Neural cell (in vitro differentiated cells): Measurements from ENCODE around the gene CLEC9A. TPM values are rescaled to one million over a fixed set of nuclear protein-coding genes. Genes with fewer than 3 reads are reported as not detected.

Experiments used
- H2AFZ ChIP-seq: fragments of 200-600, 300-800 bp; sonication (generic), shearing (Covaris generic); 2 replicates; pipeline ENCODE4 v1.6.0; 2014; ENCODE audit warnings: low read depth, mild to moderate bottlenecking, antibody characterized with exemption, low read length, moderate library complexity
- H3F3A ChIP-seq: fragments of 200-600 bp; shearing (Covaris generic); 2 replicates; pipeline ENCODE4 v1.6.1; 2016; ENCODE audit warnings: mild to moderate bottlenecking, moderate library complexity, mixed read lengths, antibody characterized with exemption, low read length; ENCODE audit not compliant: insufficient read depth, poor library complexity, severe bottlenecking
- H3K27ac ChIP-seq: fragments of 200-600, 300-800 bp; sonication (generic), shearing (Covaris generic); 2 replicates; pipeline ENCODE4 v1.5.1; 2014; ENCODE audit warnings: mild to moderate bottlenecking, low read length, moderate library complexity
- H3K27me3 ChIP-seq: fragments of 300-800, 200-600 bp; sonication (generic), shearing (Covaris generic); 2 replicates; pipeline ENCODE4 v1.6.0; 2014; ENCODE audit warnings: mild to moderate bottlenecking, low read depth, low read length, moderate library complexity; ENCODE audit not compliant: insufficient read depth
- H3K36me3 ChIP-seq: fragments of 300-800, 200-600 bp; sonication (generic), shearing (Covaris generic); 2 replicates; pipeline ENCODE4 v1.5.1; 2014; ENCODE audit warnings: mild to moderate bottlenecking, antibody characterized with exemption, low read length, moderate library complexity; ENCODE audit not compliant: insufficient read depth
- H3K4me2 ChIP-seq: fragments of 300-800, 200-600 bp; sonication (generic), shearing (Covaris generic); 2 replicates; pipeline ENCODE4 v1.6.0; 2014; ENCODE audit warnings: mild to moderate bottlenecking, low read length
- H3K4me3 ChIP-seq: fragments of 300-800, 200-600 bp; sonication (generic), shearing (Covaris generic); 2 replicates; pipeline ENCODE4 v1.5.1; 2014; ENCODE audit warnings: mild to moderate bottlenecking, low read length, moderate library complexity
- H3K79me2 ChIP-seq: fragments of 200-600 bp; shearing (Covaris generic); replicated peaks from 2 replicates; pipeline ENCODE4 v1.6.0; 2014; ENCODE audit warnings: mild to moderate bottlenecking, low read length, moderate library complexity; ENCODE audit not compliant: insufficient read depth
- H3K9ac ChIP-seq: fragments of 300-800, 200-600 bp; sonication (generic), shearing (Covaris generic); 2 replicates; pipeline ENCODE4 v1.6.1; 2016; ENCODE audit warnings: mild to moderate bottlenecking, low read length, mixed read lengths
- H3K9me2 ChIP-seq: fragments of 200-600 bp; shearing (Covaris generic); 2 replicates; pipeline ENCODE4 v1.6.1; 2016; ENCODE audit warnings: mild to moderate bottlenecking, low read length, mixed read lengths; ENCODE audit not compliant: insufficient read depth
- H3K9me3 ChIP-seq: fragments of 200-600, 300-800 bp; sonication (generic), shearing (Covaris generic); 2 replicates; pipeline ENCODE4 v1.6.1; 2016; ENCODE audit warnings: mild to moderate bottlenecking, mixed run types, low read length, moderate library complexity, mixed read lengths
- H4K20me1 ChIP-seq: fragments of 200-600 bp; shearing (Covaris generic); 2 replicates; pipeline ENCODE4 v1.6.1; 2016; ENCODE audit warnings: mild to moderate bottlenecking, mixed run types; ENCODE audit not compliant: insufficient read depth
- EP300 ChIP-seq: fragments of 450-650 bp; conservative IDR thresholded peaks from 2 replicates; pipeline ENCODE4 v1.6.1; 2014; ENCODE audit warnings: antibody characterized with exemption, mild to moderate bottlenecking, moderate library complexity; ENCODE audit not compliant: poor library complexity, severe bottlenecking
- EZH2 ChIP-seq: fragments of 200-600, 300-800 bp; shearing (Covaris generic), sonication (generic); IDR thresholded peaks from 2 replicates; pipeline ENCODE4 v1.6.1; 2014; ENCODE audit warnings: antibody characterized with exemption, low read length, borderline replicate concordance, mild to moderate bottlenecking; ENCODE audit not compliant: insufficient read depth, poor library complexity, severe bottlenecking
- MXI1 ChIP-seq: fragments of 450-650 bp; conservative IDR thresholded peaks from 2 replicates; pipeline ENCODE4 v1.6.1; 2014; ENCODE audit warnings: antibody characterized with exemption, mild to moderate bottlenecking; ENCODE audit not compliant: poor library complexity, severe bottlenecking
- POLR2AphosphoS5 ChIP-seq: IDR thresholded peaks from 2 replicates; pipeline ENCODE4 v1.6.1; 2012
- RAD21 ChIP-seq: fragments of 450-650 bp; conservative IDR thresholded peaks from 2 replicates; pipeline ENCODE4 v1.6.1; 2014; ENCODE audit warnings: antibody characterized with exemption, mild to moderate bottlenecking, moderate library complexity
- SMC3 ChIP-seq: fragments of 450-650 bp; conservative IDR thresholded peaks from 2 replicates; pipeline ENCODE4 v1.6.1; 2014; ENCODE audit warnings: antibody characterized with exemption, mild to moderate bottlenecking, moderate library complexity; ENCODE audit not compliant: poor library complexity
- TAF1 ChIP-seq: IDR thresholded peaks from 2 replicates; pipeline ENCODE4 v1.6.1; 2012; ENCODE audit warnings: low read depth
- polyA plus RNA-seq: library from polyadenylated mRNA; depleted of rRNA; stranded (reverse); fragments of >200 nt; gene quantifications from 2 replicates; pipeline ENCODE4 v1.2.3, GENCODE V29; 2014
- TF ChIP-seq, protein P1 (sequence below): IDR thresholded peaks from 2 replicates; pipeline ENCODE4 v1.6.1; 2012; ENCODE audit warnings: borderline replicate concordance
- TF ChIP-seq, protein P2 (sequence below): fragments of 450-650 bp; IDR thresholded peaks from 2 replicates; pipeline ENCODE4 v1.5.1; 2014; ENCODE audit warnings: antibody characterized with exemption, mild to moderate bottlenecking, moderate library complexity; ENCODE audit not compliant: poor library complexity, severe bottlenecking

The CLEC9A gene
- polyA plus RNA-seq, 1 donor from 2014 or later: not detected

DNA sequence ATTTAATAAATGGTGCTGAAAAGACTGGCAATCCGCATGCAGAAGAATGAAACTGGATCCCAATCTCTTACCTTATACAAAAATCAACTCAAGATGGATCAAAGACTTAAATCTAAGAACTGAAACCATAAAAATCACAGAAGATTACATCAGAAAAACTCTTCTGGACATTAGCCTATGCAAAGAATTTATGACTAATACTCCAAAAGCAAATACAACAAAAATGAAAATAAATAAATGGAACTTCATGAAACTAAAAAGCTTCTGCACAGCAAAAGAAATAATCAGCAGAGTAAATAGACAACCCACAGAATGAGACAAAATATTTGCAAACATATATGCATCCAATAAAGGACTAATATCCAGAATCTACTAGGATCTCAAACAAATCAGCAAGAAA is 82.6 kb downstream of the CLEC9A start:
- Histone ChIP-seq H2AFZ (no peak overlapping the region), H3K27me3 (no peaks in the 10 kb centered on the region), H4K20me1 (no peaks in the 10 kb centered on the region), H3K27ac (no peak overlapping the region), H3F3A (no peaks in the 10 kb centered on the region), H3K9me2 (no peaks in the 10 kb centered on the region), H3K9me3 (no peaks in the 10 kb centered on the region), H3K79me2 (no peaks in the 10 kb centered on the region), H3K36me3 (no peaks in the 10 kb centered on the region), H3K9ac (no peak overlapping the region), H3K4me3 (no peak overlapping the region), H3K4me2 (no peak overlapping the region)
- TF ChIP-seq TAF1 (no peak), POLR2AphosphoS5 (no peak), EZH2 (no peak), EP300 (no peak), SMC3 (no peak), RAD21 (no peak), MXI1 (no peak)
- TF ChIP-seq, protein P1, sequence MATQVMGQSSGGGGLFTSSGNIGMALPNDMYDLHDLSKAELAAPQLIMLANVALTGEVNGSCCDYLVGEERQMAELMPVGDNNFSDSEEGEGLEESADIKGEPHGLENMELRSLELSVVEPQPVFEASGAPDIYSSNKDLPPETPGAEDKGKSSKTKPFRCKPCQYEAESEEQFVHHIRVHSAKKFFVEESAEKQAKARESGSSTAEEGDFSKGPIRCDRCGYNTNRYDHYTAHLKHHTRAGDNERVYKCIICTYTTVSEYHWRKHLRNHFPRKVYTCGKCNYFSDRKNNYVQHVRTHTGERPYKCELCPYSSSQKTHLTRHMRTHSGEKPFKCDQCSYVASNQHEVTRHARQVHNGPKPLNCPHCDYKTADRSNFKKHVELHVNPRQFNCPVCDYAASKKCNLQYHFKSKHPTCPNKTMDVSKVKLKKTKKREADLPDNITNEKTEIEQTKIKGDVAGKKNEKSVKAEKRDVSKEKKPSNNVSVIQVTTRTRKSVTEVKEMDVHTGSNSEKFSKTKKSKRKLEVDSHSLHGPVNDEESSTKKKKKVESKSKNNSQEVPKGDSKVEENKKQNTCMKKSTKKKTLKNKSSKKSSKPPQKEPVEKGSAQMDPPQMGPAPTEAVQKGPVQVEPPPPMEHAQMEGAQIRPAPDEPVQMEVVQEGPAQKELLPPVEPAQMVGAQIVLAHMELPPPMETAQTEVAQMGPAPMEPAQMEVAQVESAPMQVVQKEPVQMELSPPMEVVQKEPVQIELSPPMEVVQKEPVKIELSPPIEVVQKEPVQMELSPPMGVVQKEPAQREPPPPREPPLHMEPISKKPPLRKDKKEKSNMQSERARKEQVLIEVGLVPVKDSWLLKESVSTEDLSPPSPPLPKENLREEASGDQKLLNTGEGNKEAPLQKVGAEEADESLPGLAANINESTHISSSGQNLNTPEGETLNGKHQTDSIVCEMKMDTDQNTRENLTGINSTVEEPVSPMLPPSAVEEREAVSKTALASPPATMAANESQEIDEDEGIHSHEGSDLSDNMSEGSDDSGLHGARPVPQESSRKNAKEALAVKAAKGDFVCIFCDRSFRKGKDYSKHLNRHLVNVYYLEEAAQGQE: no peak
- TF ChIP-seq, protein P2, sequence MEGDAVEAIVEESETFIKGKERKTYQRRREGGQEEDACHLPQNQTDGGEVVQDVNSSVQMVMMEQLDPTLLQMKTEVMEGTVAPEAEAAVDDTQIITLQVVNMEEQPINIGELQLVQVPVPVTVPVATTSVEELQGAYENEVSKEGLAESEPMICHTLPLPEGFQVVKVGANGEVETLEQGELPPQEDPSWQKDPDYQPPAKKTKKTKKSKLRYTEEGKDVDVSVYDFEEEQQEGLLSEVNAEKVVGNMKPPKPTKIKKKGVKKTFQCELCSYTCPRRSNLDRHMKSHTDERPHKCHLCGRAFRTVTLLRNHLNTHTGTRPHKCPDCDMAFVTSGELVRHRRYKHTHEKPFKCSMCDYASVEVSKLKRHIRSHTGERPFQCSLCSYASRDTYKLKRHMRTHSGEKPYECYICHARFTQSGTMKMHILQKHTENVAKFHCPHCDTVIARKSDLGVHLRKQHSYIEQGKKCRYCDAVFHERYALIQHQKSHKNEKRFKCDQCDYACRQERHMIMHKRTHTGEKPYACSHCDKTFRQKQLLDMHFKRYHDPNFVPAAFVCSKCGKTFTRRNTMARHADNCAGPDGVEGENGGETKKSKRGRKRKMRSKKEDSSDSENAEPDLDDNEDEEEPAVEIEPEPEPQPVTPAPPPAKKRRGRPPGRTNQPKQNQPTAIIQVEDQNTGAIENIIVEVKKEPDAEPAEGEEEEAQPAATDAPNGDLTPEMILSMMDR: no peak

DNA sequence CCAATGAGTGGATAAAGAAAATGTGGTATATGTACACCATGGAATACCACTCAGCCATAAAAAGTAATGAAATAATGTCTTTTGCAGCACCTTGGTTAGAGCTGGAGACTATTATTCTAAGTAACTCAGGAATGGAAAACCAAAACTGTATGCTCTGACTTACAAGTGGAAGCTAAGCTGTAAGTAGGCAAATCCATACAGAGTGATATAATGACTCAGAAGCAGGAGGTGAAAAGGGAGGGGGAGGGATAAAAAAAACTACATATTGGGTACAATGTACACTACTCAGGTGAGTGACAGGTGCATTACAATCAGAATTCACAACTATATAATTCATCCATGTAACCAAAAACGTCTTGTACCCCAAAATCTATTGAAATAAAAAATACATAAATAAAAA is 83.4 kb downstream of the CLEC9A start:
- no peak overlapping the region for H3K4me3 ChIP-seq
- no peaks in the 10 kb centered on the region for H4K20me1 ChIP-seq
- no peak overlapping the region for H3K9ac ChIP-seq
- H3K79me2 ChIP-seq: no peaks in the 10 kb centered on the region
- H2AFZ ChIP-seq: no peak overlapping the region
- TF ChIP-seq MXI1 (no peak), EZH2 (no peak), SMC3 (no peak), EP300 (no peak), RAD21 (no peak), TAF1 (no peak), POLR2AphosphoS5 (no peak)
- TF ChIP-seq, protein P1: no peak
- TF ChIP-seq, protein P2: no peak
- H3K27ac ChIP-seq: no peak overlapping the region
- no peaks in the 10 kb centered on the region for H3K36me3 ChIP-seq
- no peaks in the 10 kb centered on the region for H3K9me2 ChIP-seq
- no peak overlapping the region for H3K4me2 ChIP-seq
- no peaks in the 10 kb centered on the region for H3K27me3 ChIP-seq
- no peaks in the 10 kb centered on the region for H3F3A ChIP-seq
- no peaks in the 10 kb centered on the region for H3K9me3 ChIP-seq
